Mucosa of rectum (tissue), 2 donors: ENCODE results near the gene MAGI2.
"Not testable (repeated sequence)": the region's sequence is repeated elsewhere in the genome, so short reads cannot be mapped to it uniquely, and the experiment has no call there.

Source experiments
- H3K27ac ChIP-seq, 2 donors: one replicate each; pipeline ENCODE4 v1.7.0; 2013; ENCODE audit warnings: inconsistent platforms in 2 of 2, low read depth in 2 of 2, low read length in 2 of 2
- H3K27me3 ChIP-seq, 2 donors: one replicate each; pipeline ENCODE4 v1.7.0; 2013; ENCODE audit warnings: low read length in 2 of 2; ENCODE audit not compliant: control insufficient read depth in 2 of 2, insufficient read depth in 2 of 2
- H3K36me3 ChIP-seq, 2 donors: one replicate each; pipeline ENCODE4 v1.7.0; 2013; ENCODE audit warnings: low read length in 2 of 2; ENCODE audit not compliant: control insufficient read depth in 2 of 2, insufficient read depth in 2 of 2
- H3K4me1 ChIP-seq, 2 donors: one replicate each; pipeline ENCODE4 v1.7.0; 2013; ENCODE audit warnings: low read length in 2 of 2, mild to moderate bottlenecking in 1 of 2; ENCODE audit not compliant: control insufficient read depth in 2 of 2, insufficient read depth in 2 of 2
- H3K4me3 ChIP-seq, 2 donors: one replicate each; pipeline ENCODE4 v1.7.0; 2013; ENCODE audit warnings: low read length in 2 of 2
- H3K9ac ChIP-seq, 2 donors: one replicate each; pipeline ENCODE4 v1.7.0; 2013; ENCODE audit warnings: low read length in 2 of 2, low read depth in 1 of 2, mild to moderate bottlenecking in 1 of 2
- H3K9me3 ChIP-seq, 2 donors: one replicate each; pipeline ENCODE4 v1.7.0; 2013; ENCODE audit warnings: low read length in 2 of 2; ENCODE audit not compliant: control insufficient read depth in 2 of 2
- donor health status: healthy.
- donor health status: Normal muscosa, but diverticular disease.

The MAGI2 gene

GRCh38 chr7:78240179-78240578, 1213.3 kb downstream of the MAGI2 start:
- H3K27me3 ChIP-seq, H3K4me1 ChIP-seq, H3K4me3 ChIP-seq, H3K36me3 ChIP-seq, H3K9ac ChIP-seq, H3K27ac ChIP-seq, H3K9me3 ChIP-seq: not testable (repeated sequence)

GRCh38 chr7:78234634-78235033, 1218.8 kb downstream of the MAGI2 start:
- Histone ChIP-seq H3K27ac (no peak overlapping the region), H3K4me3 (no peak overlapping the region), H3K27me3 (no peaks in the 10 kb centered on the region), H3K36me3 (no peaks in the 10 kb centered on the region), H3K9ac (no peak overlapping the region), H3K9me3 (no peaks in the 10 kb centered on the region), H3K4me1 (no peaks in the 10 kb centered on the region)

GRCh38 chr7:78232806-78233205, 1220.7 kb downstream of the MAGI2 start:
- Histone ChIP-seq H3K4me3 (no peak overlapping the region), H3K27me3 (no peaks in the 10 kb centered on the region), H3K27ac (no peak overlapping the region), H3K36me3 (no peaks in the 10 kb centered on the region), H3K4me1 (no peaks in the 10 kb centered on the region), H3K9me3 (no peaks in the 10 kb centered on the region), H3K9ac (no peak overlapping the region)

- Histone ChIP-seq H3K36me3 (no peaks in the 10 kb centered on the region), H3K27me3 (no peaks in the 10 kb centered on the region), H3K27ac (no peak overlapping the region), H3K9ac (no peak overlapping the region), H3K4me1 (no peaks in the 10 kb centered on the region), H3K4me3 (no peak overlapping the region), H3K9me3 (no peaks in the 10 kb centered on the region)
These were observed 1227.3 kb downstream of the MAGI2 start for GRCh38 chr7:78226059-78226719.

- no peak overlapping the region for H3K27ac ChIP-seq
- H3K9ac ChIP-seq: no peak overlapping the region
- H3K36me3 ChIP-seq: no peaks in the 10 kb centered on the region
- no peak overlapping the region for H3K4me3 ChIP-seq
- H3K27me3 ChIP-seq: no peaks in the 10 kb centered on the region
- H3K4me1 ChIP-seq: peaks cover 0 to 2% of the 10 kb centered on the region in 2 donors
- H3K9me3 ChIP-seq: no peaks in the 10 kb centered on the region
These were observed 1227.9 kb downstream of the MAGI2 start for GRCh38 chr7:78225534-78225933.

- no peaks in the 10 kb centered on the region for H3K27me3 ChIP-seq
- H3K4me3 ChIP-seq: no peak overlapping the region
- H3K36me3 ChIP-seq: no peaks in the 10 kb centered on the region
- no peak overlapping the region for H3K9ac ChIP-seq
- no peak overlapping the region for H3K27ac ChIP-seq
- H3K9me3 ChIP-seq: no peaks in the 10 kb centered on the region
- peaks cover 0 to 3% of the 10 kb centered on the region in 2 donors for H3K4me1 ChIP-seq
These were observed 1228.5 kb downstream of the MAGI2 start for GRCh38 chr7:78224923-78225322.

- Histone ChIP-seq H3K36me3 (no peaks in the 10 kb centered on the region), H3K27ac (no peak overlapping the region), H3K9me3 (no peaks in the 10 kb centered on the region), H3K27me3 (no peaks in the 10 kb centered on the region), H3K9ac (no peak overlapping the region), H3K4me3 (no peak overlapping the region), H3K4me1 (peaks cover 0 to 3% of the 10 kb centered on the region in 2 donors)
These were observed 1229.9 kb downstream of the MAGI2 start for GRCh38 chr7:78223598-78223997.

GRCh38 chr7:78222001-78222751, 1231.3 kb downstream of the MAGI2 start:
- H3K9ac ChIP-seq: no peak overlapping the region
- peaks cover 0 to 3% of the 10 kb centered on the region in 2 donors for H3K4me1 ChIP-seq
- H3K9me3 ChIP-seq: no peaks in the 10 kb centered on the region
- H3K4me3 ChIP-seq: no peak overlapping the region
- no peak overlapping the region for H3K27ac ChIP-seq
- no peaks in the 10 kb centered on the region for H3K27me3 ChIP-seq
- H3K36me3 ChIP-seq: no peaks in the 10 kb centered on the region

- H3K36me3 ChIP-seq: no peaks in the 10 kb centered on the region
- H3K9me3 ChIP-seq: no peaks in the 10 kb centered on the region
- H3K27me3 ChIP-seq: no peaks in the 10 kb centered on the region
- H3K4me3 ChIP-seq: no peak overlapping the region
- no peak overlapping the region for H3K27ac ChIP-seq
- H3K4me1 ChIP-seq: peaks cover 0 to 3% of the 10 kb centered on the region in 2 donors
- H3K9ac ChIP-seq: no peak overlapping the region
These were observed 1232.7 kb downstream of the MAGI2 start for GRCh38 chr7:78220754-78221153.

GRCh38 chr7:78218876-78219275, 1234.6 kb downstream of the MAGI2 start:
- Histone ChIP-seq H3K27ac (no peak overlapping the region), H3K4me3 (no peak overlapping the region)

More at GRCh38 chr7:78218876-78219275, 1234.6 kb downstream of the MAGI2 start:
- Histone ChIP-seq H3K9ac (no peak overlapping the region), H3K36me3 (no peaks in the 10 kb centered on the region), H3K4me1 (peaks cover 0 to 3% of the 10 kb centered on the region in 2 donors), H3K27me3 (no peaks in the 10 kb centered on the region), H3K9me3 (no peaks in the 10 kb centered on the region)
